OCI-LY1 (cell line): ENCODE data around the gene RAMP3.
"Not testable (repeated sequence)": the region's sequence is repeated elsewhere in the genome, so short reads cannot be mapped to it uniquely, and the experiment has no call there.

Source experiments
- H2AFZ ChIP-seq: fragments of 200-600 bp; sonication (generic), shearing (Covaris generic); 2 replicates; pipeline ENCODE4 v1.6.0; 2014; ENCODE audit warnings: antibody characterized with exemption, mild to moderate bottlenecking, low read length
- H3F3A ChIP-seq: fragments of 200-600 bp; sonication (generic), shearing (Covaris generic); 2 replicates; pipeline ENCODE4 v1.6.0; 2014; ENCODE audit warnings: mild to moderate bottlenecking, antibody characterized with exemption, low read length, moderate library complexity; ENCODE audit not compliant: insufficient read depth
- H3K27ac ChIP-seq: fragments of 200-600 bp; sonication (generic); 2 replicates; pipeline ENCODE4 v1.5.1; 2014; ENCODE audit warnings: low read length, mixed run types, mild to moderate bottlenecking, low read depth; ENCODE audit not compliant: poor library complexity, severe bottlenecking
- H3K27me3 ChIP-seq: fragments of 200-600 bp; sonication (generic); 2 replicates; pipeline ENCODE4 v1.6.0; 2014; ENCODE audit warnings: antibody characterized with exemption, mild to moderate bottlenecking, low read length, moderate library complexity; ENCODE audit not compliant: insufficient read depth
- H3K36me3 ChIP-seq: fragments of 200-600 bp; sonication (generic); 2 replicates; pipeline ENCODE4 v1.6.1; 2014; ENCODE audit warnings: mild to moderate bottlenecking, antibody characterized with exemption, low read length, moderate library complexity, mixed read lengths; ENCODE audit not compliant: insufficient read depth
- H3K4me1 ChIP-seq: fragments of 200-600 bp; sonication (generic); 2 replicates; pipeline ENCODE4 v1.5.1; 2014; ENCODE audit warnings: mild to moderate bottlenecking, low read length, moderate library complexity; ENCODE audit not compliant: insufficient read depth, severe bottlenecking
- H3K4me2 ChIP-seq: fragments of 200-600 bp; sonication (generic), shearing (Covaris generic); 2 replicates; pipeline ENCODE4 v1.6.1; 2014; ENCODE audit warnings: low read length
- H3K4me3 ChIP-seq: fragments of 200-600 bp; sonication (generic); 2 replicates; pipeline ENCODE4 v1.5.1; 2014; ENCODE audit warnings: low read length, low read depth, mild to moderate bottlenecking, mixed read lengths; ENCODE audit not compliant: poor library complexity, severe bottlenecking
- H3K79me2 ChIP-seq: fragments of 200-600 bp; shearing (Covaris generic); 2 replicates; pipeline ENCODE4 v1.6.1; 2016; ENCODE audit warnings: mixed run types, low read length, mixed read lengths; ENCODE audit not compliant: insufficient read depth
- H3K9ac ChIP-seq: fragments of 200-600 bp; sonication (generic), shearing (Covaris generic); 2 replicates; pipeline ENCODE4 v1.6.1; 2014; ENCODE audit warnings: mild to moderate bottlenecking, low read length, mixed read lengths
- H3K9me2 ChIP-seq: fragments of 200-600 bp; sonication (generic), shearing (Covaris generic); 2 replicates; pipeline ENCODE4 v1.6.1; 2014; ENCODE audit warnings: low read depth, mild to moderate bottlenecking, low read length, mixed read lengths
- H3K9me3 ChIP-seq: fragments of 200-600 bp; shearing (Covaris generic); 2 replicates; pipeline ENCODE4 v1.6.1; 2014; ENCODE audit warnings: low read length, mixed read lengths
- H4K20me1 ChIP-seq: fragments of 200-600 bp; sonication (generic), shearing (Covaris generic); 2 replicates; pipeline ENCODE4 v1.6.0; 2016; ENCODE audit warnings: mild to moderate bottlenecking, low read length; ENCODE audit not compliant: insufficient read depth
- EZH2 ChIP-seq: fragments of 200-600 bp; sonication (generic), shearing (Covaris generic); IDR thresholded peaks from 2 replicates; pipeline ENCODE4 v1.8.0; 2017; ENCODE audit warnings: borderline replicate concordance, mixed run types, mild to moderate bottlenecking, antibody characterized with exemption, low read length, moderate library complexity, mixed read lengths
- TF ChIP-seq, protein P1 (sequence below): fragments of 200-600 bp; sonication (generic), shearing (Covaris generic); IDR thresholded peaks from 2 replicates; pipeline ENCODE4 v1.5.1; 2017; ENCODE audit warnings: mild to moderate bottlenecking, antibody characterized with exemption, low read length, moderate library complexity, mixed read lengths

RAMP3 gene

DNA sequence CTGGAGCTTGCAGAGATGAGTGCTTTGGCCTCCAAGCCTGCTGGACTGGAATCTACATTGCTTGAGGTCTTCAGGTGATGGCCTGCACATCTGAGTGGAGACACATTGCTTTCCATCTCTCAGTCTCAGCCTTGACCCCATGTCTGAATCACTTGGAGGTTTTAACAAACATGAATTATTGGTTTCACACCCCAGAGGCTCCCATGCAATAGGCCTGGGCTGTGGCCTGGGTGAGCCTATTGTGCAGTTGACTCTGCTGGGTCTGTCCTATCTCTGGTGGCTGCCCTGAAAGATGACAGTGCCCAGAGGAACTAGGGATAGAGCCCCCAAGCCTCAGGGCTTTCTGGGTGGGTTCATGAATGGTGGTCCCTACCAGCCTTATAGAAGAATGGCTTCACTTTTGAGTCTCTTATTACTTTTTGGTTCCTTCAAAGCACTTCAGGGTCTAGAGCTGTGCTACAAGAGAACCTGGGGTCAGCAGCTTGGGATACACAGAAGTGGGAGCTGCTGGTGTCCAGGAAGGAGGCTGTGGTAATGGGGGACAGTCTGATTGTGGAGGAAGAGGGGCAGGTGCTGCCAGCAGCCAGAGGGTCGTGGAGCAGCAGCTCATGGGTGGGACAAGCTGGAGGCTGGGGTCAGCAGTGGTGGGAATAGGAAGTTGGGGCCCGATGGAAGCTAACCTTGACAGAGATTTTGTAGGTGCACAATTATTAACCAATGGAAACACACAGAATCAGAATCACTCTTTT is 5.5 kb downstream of the RAMP3 start:
- H3K9me2 ChIP-seq = no peaks in the 10 kb centered on the region
- peaks cover 4% of the 10 kb centered on the region; the same call in 1 of the 2 replicates for H3K27me3 ChIP-seq
- no peaks in the 10 kb centered on the region for H3K4me1 ChIP-seq
- H3K9me3 ChIP-seq = no peaks in the 10 kb centered on the region
- no peak for TF ChIP-seq EZH2
- TF ChIP-seq, protein P1, sequence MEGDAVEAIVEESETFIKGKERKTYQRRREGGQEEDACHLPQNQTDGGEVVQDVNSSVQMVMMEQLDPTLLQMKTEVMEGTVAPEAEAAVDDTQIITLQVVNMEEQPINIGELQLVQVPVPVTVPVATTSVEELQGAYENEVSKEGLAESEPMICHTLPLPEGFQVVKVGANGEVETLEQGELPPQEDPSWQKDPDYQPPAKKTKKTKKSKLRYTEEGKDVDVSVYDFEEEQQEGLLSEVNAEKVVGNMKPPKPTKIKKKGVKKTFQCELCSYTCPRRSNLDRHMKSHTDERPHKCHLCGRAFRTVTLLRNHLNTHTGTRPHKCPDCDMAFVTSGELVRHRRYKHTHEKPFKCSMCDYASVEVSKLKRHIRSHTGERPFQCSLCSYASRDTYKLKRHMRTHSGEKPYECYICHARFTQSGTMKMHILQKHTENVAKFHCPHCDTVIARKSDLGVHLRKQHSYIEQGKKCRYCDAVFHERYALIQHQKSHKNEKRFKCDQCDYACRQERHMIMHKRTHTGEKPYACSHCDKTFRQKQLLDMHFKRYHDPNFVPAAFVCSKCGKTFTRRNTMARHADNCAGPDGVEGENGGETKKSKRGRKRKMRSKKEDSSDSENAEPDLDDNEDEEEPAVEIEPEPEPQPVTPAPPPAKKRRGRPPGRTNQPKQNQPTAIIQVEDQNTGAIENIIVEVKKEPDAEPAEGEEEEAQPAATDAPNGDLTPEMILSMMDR = no peak
- no peaks in the 10 kb centered on the region for H3F3A ChIP-seq
- no peak overlapping the region for H3K9ac ChIP-seq
- H4K20me1 ChIP-seq = no peaks in the 10 kb centered on the region
- no peak overlapping the region for H2AFZ ChIP-seq
- no peaks in the 10 kb centered on the region for H3K79me2 ChIP-seq
- no peak overlapping the region for H3K4me2 ChIP-seq
- no peaks in the 10 kb centered on the region for H3K36me3 ChIP-seq
- H3K4me3 ChIP-seq = no peak overlapping the region
- no peak overlapping the region for H3K27ac ChIP-seq

DNA sequence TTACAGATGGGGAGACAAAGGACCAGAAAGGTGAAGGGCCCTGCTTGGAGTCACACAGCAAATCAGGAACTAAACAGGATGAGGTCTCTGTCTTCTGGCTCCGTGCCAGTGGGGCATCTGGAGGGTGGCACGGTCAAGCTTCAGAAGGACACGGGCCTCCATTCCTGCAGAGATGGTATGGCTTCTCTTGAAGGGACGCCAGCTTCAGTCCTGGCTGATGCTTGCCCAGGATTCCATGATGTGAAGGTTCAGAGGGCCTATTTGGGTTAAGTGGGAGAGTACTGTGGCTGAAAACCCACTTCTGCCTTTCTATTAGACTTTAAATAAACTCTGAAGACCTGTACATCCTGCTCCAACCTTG is 6.1 kb downstream of the RAMP3 start:
- no peaks in the 10 kb centered on the region for H3K9me2 ChIP-seq
- H3F3A ChIP-seq = no peaks in the 10 kb centered on the region
- H2AFZ ChIP-seq = no peak overlapping the region
- no peaks in the 10 kb centered on the region for H4K20me1 ChIP-seq
- no peak overlapping the region for H3K9ac ChIP-seq
- H3K4me2 ChIP-seq = no peak overlapping the region
- no peak for TF ChIP-seq EZH2
- TF ChIP-seq, protein P1 = no peak
- H3K4me1 ChIP-seq = no peaks in the 10 kb centered on the region
- no peaks in the 10 kb centered on the region for H3K36me3 ChIP-seq
- no peak overlapping the region for H3K27ac ChIP-seq
- no peaks in the 10 kb centered on the region for H3K79me2 ChIP-seq
- peaks cover 4% of the 10 kb centered on the region; the same call in 1 of the 2 replicates for H3K27me3 ChIP-seq
- peaks cover 2% of the 10 kb centered on the region; the same call in 1 of the 2 replicates for H3K9me3 ChIP-seq
- no peak overlapping the region for H3K4me3 ChIP-seq

DNA sequence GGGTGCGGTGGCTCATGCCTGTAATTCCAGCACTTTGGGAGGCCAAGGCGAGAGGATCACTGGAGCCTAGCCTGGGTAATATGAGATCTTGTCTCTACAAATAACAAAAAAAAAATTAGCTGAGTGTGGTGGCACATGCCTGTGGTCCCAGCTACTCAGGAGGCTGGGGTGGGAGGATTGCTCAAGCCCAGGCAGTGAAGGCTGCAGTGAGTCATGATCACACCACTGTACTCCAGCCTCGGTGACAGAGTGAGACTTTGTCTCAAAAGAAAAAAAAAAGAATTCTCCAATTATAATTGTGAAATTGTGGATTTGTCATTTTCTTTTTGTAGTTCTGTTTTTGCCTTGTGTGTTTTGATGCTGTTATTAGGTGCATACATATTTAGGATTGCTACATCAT is 6.7 kb downstream of the RAMP3 start:
- not testable (repeated sequence) for H3K9ac ChIP-seq, H3K4me3 ChIP-seq, H3K9me3 ChIP-seq, H3K9me2 ChIP-seq, H2AFZ ChIP-seq, H3F3A ChIP-seq, H4K20me1 ChIP-seq, H3K4me1 ChIP-seq, H3K79me2 ChIP-seq, H3K36me3 ChIP-seq, H3K27ac ChIP-seq, H3K27me3 ChIP-seq, H3K4me2 ChIP-seq

DNA sequence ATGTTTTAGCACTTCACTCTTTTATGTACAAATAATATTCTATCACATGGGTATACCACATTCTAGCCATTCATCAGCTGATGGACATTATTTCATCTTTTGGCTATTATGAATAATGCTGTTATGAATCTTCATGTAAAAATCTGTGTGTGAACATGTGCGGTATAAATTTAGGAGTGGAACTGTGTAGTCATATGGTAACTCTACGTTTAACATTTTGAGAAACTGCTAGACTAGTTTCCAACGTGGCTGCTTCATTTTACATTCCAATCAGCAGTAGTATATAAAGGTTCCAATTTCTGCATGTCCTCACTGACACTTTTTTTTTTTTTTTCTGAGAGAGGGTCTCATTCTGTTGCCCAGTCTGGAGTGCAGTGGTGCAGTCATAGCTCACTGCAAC is 8.3 kb downstream of the RAMP3 start:
- Histone ChIP-seq H3K79me2 (no peaks in the 10 kb centered on the region), H2AFZ (no peak overlapping the region), H3K4me2 (no peak overlapping the region), H3K27me3 (no peaks in the 10 kb centered on the region; the same call in 1 of the 2 replicates), H3K36me3 (no peaks in the 10 kb centered on the region), H3K27ac (no peak overlapping the region), H3K4me3 (no peak overlapping the region), H3K9me2 (no peaks in the 10 kb centered on the region), H3K9ac (no peak overlapping the region), H4K20me1 (no peaks in the 10 kb centered on the region), H3K9me3 (peaks cover 6% of the 10 kb centered on the region; the same call in 1 of the 2 replicates), H3K4me1 (no peaks in the 10 kb centered on the region), H3F3A (no peaks in the 10 kb centered on the region)
- TF ChIP-seq, protein P1 = no peak
- no peak for TF ChIP-seq EZH2
